Measurements from ENCODE around the gene RCAN2. TPM values are rescaled to one million over a fixed set of nuclear protein-coding genes. Genes with fewer than 3 reads are reported as not detected.

The RCAN2 gene
- total RNA-seq, 1 donor from 2014 or later: 3.6 TPM

DNA sequence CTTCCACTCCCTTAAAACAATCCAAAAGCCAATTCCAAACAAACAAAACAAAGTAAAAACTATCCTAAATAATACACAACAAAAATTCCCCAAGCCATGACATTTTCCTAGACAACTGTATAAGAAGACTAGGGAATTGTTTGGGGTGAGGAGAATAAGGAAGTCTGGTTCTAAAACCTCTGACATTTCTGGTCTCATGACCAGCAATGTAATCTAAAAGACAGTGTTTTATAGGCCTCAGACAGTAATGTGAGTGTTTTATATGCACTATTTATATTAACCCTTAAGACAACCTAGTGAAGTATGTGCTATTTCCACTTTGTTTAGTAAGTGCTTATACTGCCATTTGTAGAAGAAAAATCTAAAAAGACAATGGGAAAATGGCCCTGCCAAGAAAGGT is 13.0 kb upstream of the RCAN2 start:
- no peak for DNase-seq (ENCODE audit: low read depth, low spot score)
- Mint-ChIP-seq H3K9me3 (no peaks in the 10 kb centered on the region), H3K4me1 (no peaks in the 10 kb centered on the region), H3K4me3 (no peak overlapping the region), H3K27ac (ENCODE audit: unreplicated experiment) (no peak overlapping the region), H3K27me3 (ENCODE audit: low read depth) (peaks cover 20% of the 10 kb centered on the region), H3K36me3 (ENCODE audit: low read depth) (no peaks in the 10 kb centered on the region)
- TF ChIP-seq, protein P1, sequence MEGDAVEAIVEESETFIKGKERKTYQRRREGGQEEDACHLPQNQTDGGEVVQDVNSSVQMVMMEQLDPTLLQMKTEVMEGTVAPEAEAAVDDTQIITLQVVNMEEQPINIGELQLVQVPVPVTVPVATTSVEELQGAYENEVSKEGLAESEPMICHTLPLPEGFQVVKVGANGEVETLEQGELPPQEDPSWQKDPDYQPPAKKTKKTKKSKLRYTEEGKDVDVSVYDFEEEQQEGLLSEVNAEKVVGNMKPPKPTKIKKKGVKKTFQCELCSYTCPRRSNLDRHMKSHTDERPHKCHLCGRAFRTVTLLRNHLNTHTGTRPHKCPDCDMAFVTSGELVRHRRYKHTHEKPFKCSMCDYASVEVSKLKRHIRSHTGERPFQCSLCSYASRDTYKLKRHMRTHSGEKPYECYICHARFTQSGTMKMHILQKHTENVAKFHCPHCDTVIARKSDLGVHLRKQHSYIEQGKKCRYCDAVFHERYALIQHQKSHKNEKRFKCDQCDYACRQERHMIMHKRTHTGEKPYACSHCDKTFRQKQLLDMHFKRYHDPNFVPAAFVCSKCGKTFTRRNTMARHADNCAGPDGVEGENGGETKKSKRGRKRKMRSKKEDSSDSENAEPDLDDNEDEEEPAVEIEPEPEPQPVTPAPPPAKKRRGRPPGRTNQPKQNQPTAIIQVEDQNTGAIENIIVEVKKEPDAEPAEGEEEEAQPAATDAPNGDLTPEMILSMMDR (conservative IDR thresholded peaks at IDR 0.05): no peak

DNA sequence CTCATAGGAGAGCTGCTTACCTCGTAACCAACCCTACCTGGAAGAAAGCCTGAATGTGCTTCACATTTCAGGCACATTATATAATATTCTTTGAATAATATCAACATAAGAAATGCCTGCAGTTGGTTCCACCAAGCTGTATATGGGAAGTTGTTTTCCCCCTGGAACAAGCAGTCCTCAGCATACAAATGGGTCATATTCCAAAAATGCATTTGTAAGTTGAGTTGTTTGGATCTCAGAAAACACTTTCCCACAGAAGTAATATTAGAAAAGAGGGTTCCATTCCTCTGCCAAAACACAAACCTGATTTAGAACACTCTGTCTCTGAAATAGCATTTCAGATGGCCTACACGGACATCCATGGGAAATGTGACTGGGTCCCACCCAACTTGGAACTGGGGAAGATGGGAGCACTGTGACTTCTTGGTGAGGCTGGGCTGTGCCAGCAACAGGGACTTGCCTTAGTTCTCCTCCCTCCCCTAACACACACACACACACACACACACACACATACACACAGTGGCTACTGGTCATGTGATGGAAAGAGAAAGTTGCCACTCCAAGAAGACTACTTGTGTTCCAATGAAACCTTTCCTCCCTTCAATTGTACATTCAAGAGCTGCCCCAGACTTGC is 11.4 kb upstream of the RCAN2 start:
- Mint-ChIP-seq H3K27me3 (ENCODE audit: low read depth) (peaks cover 26% of the 10 kb centered on the region), H3K27ac (ENCODE audit: unreplicated experiment) (no peak overlapping the region), H3K9me3 (no peaks in the 10 kb centered on the region), H3K36me3 (ENCODE audit: low read depth) (no peaks in the 10 kb centered on the region), H3K4me1 (no peaks in the 10 kb centered on the region), H3K4me3 (no peak overlapping the region)
- DNase-seq (ENCODE audit: low read depth, low spot score): no peak
- TF ChIP-seq, protein P1 (conservative IDR thresholded peaks at IDR 0.05): no peak

DNA sequence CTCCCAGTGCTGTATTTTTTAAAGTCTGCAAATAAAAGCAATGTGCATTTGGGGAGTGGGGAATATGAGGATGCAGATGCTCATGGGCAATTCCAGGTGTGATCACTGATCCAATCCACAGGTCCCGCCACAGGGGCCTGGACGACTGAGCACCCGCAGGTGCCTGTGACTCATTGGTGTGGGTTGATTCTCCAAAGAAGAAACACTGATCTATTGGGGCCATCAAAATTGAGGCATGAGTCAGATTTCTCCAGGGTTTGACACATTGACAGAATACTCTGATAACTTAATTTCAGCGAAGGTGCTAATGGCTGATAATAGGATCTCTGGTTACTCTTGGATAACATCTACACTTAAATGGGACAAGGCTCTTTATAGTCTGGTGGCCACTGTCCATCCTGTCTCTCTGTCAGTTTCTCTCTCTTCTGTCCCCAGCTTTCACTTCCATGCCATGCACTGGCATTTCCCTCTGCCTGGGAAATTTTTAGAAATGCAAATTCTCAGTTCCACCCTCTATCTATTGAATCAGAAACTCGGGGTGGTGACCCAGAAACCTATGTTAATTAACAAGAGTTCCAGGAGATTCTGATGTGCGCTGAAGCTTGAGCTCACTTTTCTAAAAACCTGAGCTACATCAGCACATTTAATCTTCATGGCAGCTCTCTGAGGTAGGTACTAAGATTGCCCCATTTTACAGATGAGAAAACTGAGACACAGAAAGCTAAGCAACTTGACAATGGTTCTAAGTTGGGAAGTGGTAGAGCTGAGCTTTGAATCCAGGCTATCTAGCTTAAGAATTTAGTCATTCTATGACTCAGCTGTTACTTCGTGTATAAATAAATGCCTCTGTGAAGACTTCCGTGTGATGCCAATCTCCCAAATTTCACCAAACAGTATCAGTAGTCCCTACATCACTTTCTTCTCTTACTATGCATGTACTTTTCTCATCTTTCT is 10.2 kb upstream of the RCAN2 start:
- Mint-ChIP-seq H3K4me1 (no peaks in the 10 kb centered on the region), H3K4me3 (no peak overlapping the region), H3K27ac (ENCODE audit: unreplicated experiment) (no peak overlapping the region), H3K9me3 (no peaks in the 10 kb centered on the region), H3K27me3 (ENCODE audit: low read depth) (peaks cover 31% of the 10 kb centered on the region), H3K36me3 (ENCODE audit: low read depth) (no peaks in the 10 kb centered on the region)
- TF ChIP-seq, protein P1 (conservative IDR thresholded peaks at IDR 0.05): no peak
- DNase-seq (ENCODE audit: low read depth, low spot score): no peak

DNA sequence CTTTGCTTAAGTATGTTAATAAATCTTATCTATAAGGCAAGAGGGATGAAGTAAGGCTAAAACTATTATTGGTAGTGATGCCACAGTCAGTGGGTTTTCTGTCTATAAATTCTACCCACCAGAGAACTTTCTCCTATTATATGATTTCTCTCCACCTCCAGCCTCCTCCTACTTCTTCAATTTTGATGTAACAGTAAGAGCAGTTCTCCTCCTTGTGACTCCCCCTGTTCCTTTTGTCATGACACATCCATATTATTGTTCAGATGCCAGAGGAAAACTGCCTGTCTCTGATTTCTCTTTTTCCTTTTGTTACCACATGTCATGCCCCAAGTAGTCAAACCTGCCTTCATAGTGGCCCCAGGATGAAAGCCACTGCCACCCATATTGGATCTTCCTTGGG is 9.1 kb upstream of the RCAN2 start:
- Mint-ChIP-seq H3K4me3 (no peak overlapping the region), H3K36me3 (ENCODE audit: low read depth) (no peaks in the 10 kb centered on the region), H3K27ac (ENCODE audit: unreplicated experiment) (no peak overlapping the region), H3K4me1 (no peaks in the 10 kb centered on the region), H3K27me3 (ENCODE audit: low read depth) (peaks cover 37% of the 10 kb centered on the region), H3K9me3 (no peaks in the 10 kb centered on the region)
- DNase-seq (ENCODE audit: low read depth, low spot score): no peak
- TF ChIP-seq, protein P1 (conservative IDR thresholded peaks at IDR 0.05): no peak

DNA sequence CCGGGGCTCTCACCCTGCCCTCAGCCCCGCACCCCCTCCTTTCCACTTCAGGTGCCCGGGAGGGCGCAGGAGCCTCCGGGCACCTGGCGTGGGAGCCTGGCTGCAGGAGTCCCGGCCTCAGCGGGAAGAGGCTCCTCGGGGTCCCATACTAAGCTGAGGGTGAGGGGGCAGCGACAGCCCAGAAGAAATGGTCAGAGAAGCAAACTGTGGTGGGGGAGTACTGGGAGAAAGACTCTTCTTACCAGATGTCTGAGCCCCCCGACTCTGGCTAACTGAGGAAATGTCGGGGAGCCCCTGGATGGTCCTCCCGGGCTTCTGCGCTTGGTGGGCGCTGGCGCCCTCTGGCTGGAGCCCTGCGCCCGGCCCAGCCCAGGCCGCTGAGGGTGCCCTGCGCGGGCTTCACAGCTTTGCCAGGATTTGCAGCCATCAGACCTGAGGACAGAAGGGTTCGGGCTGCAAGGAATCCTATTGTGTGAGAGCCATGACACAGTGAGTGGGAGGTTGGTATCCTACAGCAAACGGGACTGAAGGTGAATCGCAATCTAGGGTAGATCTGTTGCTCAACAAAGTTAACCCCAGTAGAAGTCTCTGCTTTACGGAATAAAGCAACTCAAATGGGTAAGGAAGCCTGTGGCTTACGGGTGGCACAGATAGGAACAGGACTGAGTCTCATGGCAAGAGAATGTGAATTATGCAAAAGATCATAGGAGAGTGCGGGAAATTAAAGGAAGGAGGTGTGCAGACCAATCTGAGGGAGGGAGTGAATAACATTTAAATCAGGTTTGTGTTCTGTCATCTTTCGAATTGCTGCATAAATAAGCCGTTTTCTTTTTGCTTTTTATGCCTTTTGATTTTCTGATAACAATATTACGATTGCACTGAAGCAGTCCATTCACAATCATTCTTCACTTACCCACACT is 639 bp upstream of the RCAN2 start:
- Mint-ChIP-seq H3K4me1 (peaks cover 13% of the 10 kb centered on the region), H3K36me3 (ENCODE audit: low read depth) (no peaks in the 10 kb centered on the region), H3K9me3 (no peaks in the 10 kb centered on the region), H3K4me3 (peak overlapping the region; percentile 74), H3K27ac (ENCODE audit: unreplicated experiment) (no peak overlapping the region), H3K27me3 (ENCODE audit: low read depth) (peaks cover 76% of the 10 kb centered on the region)
- peak; percentile 36 for DNase-seq (ENCODE audit: low read depth, low spot score)
- TF ChIP-seq, protein P1 (conservative IDR thresholded peaks at IDR 0.05): peak; percentile 51
